Hematopoietic multipotent progenitor cell (in vitro differentiated cells): Measurements from ENCODE around the gene EN2. TPM values are rescaled to one million over a fixed set of nuclear protein-coding genes. Genes with fewer than 3 reads are reported as not detected.

Experiments used
- DNase-seq, 3 donors: peaks; one replicate each; pipeline ENCODE4 v3.0.0-alpha.2; 2011 to 2015; ENCODE audit warnings: low read depth in 2 of 3, low spot score in 2 of 3
- total RNA-seq: library from RNA; depleted of rRNA; stranded (reverse); fragments of >200 nt; gene quantifications from one replicate; pipeline ENCODE4 v1.2.3, GENCODE V29; 2012

The EN2 gene
- total RNA-seq, 1 donor = not detected

GRCh38 chr7:155449869-155450557 is 7.9 kb upstream of the EN2 start:
- DNase-seq = no peak

- DNase-seq = no peak
These were observed 7.4 kb upstream of the EN2 start for GRCh38 chr7:155450558-155450969.

GRCh38 chr7:155450970-155451801 is 6.7 kb upstream of the EN2 start:
- DNase-seq = peak in 1 of 3 donors; percentile 18

- no peak for DNase-seq
These were observed 6.1 kb upstream of the EN2 start for GRCh38 chr7:155451840-155452239.

GRCh38 chr7:155452505-155453295 is 5.2 kb upstream of the EN2 start:
- DNase-seq = no peak

- DNase-seq = no peak
These were observed 4.4 kb upstream of the EN2 start for GRCh38 chr7:155453296-155454182.

- peak in 1 of 3 donors; percentile 8 for DNase-seq
These were observed 3.5 kb upstream of the EN2 start for GRCh38 chr7:155454183-155455112.

GRCh38 chr7:155455132-155455693 is 2.7 kb upstream of the EN2 start:
- DNase-seq = no peak

- DNase-seq = no peak
These were observed 1.9 kb upstream of the EN2 start for GRCh38 chr7:155455776-155456737.

GRCh38 chr7:155456738-155457543 is 988 bp upstream of the EN2 start:
- DNase-seq = peak in 1 of 3 donors; percentile 31

- no peak for DNase-seq
These were observed 302 bp upstream of the EN2 start for GRCh38 chr7:155457544-155458110.

GRCh38 chr7:155458878-155459699 is 1.2 kb downstream of the EN2 start:
- no peak for DNase-seq

- DNase-seq = no peak
These were observed 2.0 kb downstream of the EN2 start for GRCh38 chr7:155459700-155460461.

- DNase-seq = no peak
These were observed 3.1 kb downstream of the EN2 start for GRCh38 chr7:155460926-155461613.
